HG03521 (cell line): ENCODE measurements around the gene SLA2.
"Not testable (repeated sequence)": the region's sequence is repeated elsewhere in the genome, so short reads cannot be mapped to it uniquely, and the experiment has no call there.

Experiments used
- ATAC-seq: cut with Tn5 transposase; IDR thresholded peaks from one replicate; pipeline ENCODE4 v1.9.1; 2021; ENCODE audit warnings: mild to moderate bottlenecking, moderate library complexity; ENCODE audit not compliant: unreplicated experiment

Gene SLA2

GRCh38 chr20:36646678-36647077 lies 682 bp upstream of the SLA2 start:
- ATAC-seq, result no peak

DNA sequence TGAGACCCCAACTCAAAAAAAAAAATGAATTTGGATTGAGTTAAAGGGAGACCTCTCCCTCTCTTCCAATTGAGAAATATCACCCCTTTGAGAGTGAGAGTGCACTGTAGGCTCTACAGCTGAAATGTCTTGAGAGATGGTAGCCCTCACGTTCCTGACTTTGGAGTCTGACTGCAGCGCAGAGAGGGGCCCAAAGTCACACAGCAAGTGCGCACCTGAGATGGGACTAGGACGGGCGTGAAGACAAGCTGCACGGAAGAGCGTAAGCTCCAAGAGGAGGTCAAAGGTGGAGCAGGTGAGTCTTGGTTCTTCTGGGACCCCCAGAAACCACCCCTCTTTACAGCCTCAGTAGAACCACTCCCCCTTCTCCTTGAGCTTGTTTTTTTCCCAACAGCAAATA lies 643 bp downstream of the SLA2 start:
- ATAC-seq, result no peak

DNA sequence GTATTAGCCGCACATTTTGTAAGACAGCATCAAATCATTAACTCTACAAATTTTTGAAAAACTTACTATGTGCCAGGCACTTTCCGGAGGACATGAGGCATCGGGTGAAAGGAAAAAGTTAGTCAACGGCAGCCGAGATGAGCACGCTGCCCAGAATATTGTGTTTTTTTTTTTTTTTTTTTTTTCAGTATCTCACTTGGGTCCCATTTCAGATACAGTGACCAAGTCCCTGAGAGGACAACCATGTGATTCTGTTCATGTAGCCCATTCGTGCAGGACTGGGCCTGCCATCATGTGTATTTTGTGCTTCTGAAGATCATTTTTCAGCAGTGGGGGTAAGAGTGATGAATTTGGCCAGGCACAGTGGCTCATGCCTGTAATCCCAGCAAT lies 1.3 kb downstream of the SLA2 start:
- ATAC-seq, result no peak

DNA sequence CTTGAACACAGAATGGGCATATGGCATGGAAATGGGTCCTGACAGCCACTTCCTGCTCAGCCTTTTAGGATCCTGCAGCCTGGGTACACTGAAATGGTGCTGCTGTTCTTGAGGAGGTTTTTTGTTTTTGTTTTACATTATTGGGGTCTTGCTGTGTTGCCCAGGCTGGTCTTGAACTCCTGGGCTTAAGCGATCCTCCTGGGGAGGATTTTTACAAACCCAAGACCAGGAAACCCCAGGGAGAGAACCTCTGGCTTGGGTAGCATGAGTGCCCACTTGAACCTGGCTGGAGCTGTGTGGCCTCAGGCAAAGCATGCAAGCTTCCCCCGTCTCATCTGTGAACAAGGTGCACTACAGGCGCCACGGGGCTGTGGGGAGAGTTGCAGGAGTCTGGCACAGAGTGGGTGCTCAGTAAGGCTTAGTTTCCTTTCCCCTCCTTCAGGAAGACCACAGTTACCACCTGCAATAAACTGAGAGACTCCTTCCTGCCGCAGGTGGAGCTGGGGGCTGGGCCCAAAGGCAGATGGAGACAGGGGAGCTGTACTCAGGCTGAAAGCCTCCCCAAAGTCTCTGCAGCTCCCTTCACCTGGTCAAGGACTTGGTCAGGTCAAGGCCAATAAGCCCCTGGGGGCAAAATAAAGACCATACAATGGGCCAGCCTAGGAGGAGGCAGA lies 1.8 kb downstream of the SLA2 start:
- no peak for ATAC-seq

GRCh38 chr20:36642136-36642535 lies 3.9 kb downstream of the SLA2 start:
- no peak for ATAC-seq

- ATAC-seq, result no peak
Observed at GRCh38 chr20:36641506-36641843, 4.5 kb downstream of the SLA2 start.

GRCh38 chr20:36638876-36639400 lies 7.1 kb downstream of the SLA2 start:
- not testable (repeated sequence) for ATAC-seq

- no peak for ATAC-seq
Observed at GRCh38 chr20:36634342-36634741, 11.7 kb downstream of the SLA2 start.

- ATAC-seq, result no peak
Observed at GRCh38 chr20:36633285-36633772, 12.7 kb downstream of the SLA2 start.

DNA sequence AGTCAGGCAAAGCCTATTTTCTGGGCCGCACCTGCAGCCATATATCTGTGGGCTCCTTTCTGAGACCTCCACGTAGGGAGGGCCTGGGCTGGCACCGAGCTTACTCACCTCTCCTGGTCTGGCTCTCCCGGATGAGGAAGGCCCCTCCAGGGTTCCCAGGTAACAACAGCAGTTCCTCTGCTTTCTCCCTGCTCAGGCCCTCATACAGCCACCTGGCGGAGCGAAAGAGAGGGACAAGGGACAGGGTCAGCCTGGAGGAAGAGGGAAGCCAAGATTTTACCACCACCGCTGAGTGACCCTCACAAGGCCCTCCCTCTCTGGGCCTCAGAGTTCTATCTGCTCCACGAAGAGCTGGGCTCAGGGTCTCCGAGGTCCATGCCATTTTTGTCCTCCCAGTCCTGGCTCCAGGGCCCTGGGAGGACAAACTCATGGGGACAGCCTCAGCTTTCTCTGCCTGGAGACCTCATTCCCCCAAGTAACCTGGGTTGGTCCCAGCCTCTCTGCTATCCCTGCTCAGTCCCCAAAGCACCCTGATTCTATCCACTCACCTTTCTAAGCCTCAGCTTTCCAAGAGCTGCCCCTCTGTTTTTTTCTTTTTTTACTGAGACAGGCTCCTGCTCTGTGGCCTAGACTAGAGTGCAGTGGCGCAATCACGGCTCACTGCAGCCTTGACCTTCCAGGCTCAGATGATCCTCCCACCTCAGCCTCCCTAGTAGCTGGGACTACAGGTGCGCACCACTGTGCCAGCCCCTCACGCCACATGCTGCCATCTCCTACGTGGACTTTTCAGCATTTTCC lies 13.3 kb downstream of the SLA2 start:
- no peak for ATAC-seq

- no peak for ATAC-seq
Observed at GRCh38 chr20:36632147-36632486, 13.9 kb downstream of the SLA2 start.

- ATAC-seq, result no peak
Observed at GRCh38 chr20:36631646-36632045, 14.3 kb downstream of the SLA2 start.

DNA sequence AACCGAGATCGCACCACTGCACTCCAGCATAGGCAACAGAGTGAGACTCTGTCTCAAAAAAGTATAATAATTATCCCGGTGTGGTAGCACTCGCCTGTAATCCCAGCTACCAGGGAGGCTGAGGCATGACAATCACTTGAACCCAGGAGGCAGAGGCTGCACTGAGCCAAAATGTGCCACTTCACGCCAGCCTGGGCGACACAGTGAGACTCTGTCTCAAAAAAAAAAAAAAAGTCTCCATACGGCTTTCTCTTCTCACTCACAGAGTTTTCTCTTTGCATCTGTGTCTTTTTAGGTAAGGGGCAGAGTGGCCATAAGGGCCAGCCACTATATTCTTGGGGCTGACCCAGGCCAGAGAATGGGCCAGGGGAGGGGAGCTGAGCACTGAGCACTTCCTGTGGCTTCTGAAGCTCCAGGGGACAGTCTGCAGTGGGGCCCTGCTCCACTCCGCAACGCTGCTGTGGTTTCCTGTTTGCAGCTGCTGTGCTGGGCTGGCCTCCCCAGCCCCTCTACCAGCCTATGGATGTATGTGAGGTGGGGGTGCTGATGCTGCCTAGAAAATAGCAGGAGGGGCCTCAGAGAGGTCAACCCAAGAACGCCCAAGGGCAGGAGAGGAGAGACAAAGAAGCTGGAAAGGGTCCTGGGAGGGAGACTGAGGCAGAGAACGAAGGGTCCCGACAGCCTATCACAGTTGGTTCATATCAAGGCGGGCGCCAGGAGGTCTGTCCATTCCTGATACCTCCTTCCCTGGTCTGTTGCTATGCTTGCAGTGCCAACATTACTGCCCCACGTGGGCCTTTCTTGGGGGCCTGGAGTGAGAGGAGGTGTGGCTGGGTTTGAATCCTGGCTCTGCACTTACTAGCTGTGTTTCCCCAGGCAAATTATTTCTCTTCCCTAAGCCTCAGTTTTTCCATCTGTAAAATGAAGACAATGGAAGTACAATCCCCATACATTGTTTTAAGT lies 16.0 kb downstream of the SLA2 start:
- ATAC-seq, result no peak

- ATAC-seq, result no peak
Observed at GRCh38 chr20:36628076-36628475, 17.9 kb downstream of the SLA2 start.

DNA sequence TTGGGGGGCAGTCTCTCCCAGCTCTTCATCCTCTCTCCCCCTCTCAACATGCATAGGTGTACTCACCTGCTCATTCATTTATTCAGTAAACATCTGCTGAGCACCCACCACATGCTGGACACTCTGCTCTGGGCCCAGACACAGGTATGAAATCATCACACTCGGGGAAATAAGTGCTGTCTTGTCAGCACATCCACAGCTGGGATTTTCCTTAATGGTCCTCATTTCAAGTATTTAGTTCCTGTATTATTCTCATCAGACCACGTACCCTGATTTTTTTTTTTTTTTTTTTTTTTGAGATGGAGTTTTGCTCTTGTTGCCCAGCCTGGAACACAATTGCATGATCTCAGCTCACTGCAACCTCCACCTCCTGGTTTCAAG lies 21.1 kb downstream of the SLA2 start:
- no peak for ATAC-seq

DNA sequence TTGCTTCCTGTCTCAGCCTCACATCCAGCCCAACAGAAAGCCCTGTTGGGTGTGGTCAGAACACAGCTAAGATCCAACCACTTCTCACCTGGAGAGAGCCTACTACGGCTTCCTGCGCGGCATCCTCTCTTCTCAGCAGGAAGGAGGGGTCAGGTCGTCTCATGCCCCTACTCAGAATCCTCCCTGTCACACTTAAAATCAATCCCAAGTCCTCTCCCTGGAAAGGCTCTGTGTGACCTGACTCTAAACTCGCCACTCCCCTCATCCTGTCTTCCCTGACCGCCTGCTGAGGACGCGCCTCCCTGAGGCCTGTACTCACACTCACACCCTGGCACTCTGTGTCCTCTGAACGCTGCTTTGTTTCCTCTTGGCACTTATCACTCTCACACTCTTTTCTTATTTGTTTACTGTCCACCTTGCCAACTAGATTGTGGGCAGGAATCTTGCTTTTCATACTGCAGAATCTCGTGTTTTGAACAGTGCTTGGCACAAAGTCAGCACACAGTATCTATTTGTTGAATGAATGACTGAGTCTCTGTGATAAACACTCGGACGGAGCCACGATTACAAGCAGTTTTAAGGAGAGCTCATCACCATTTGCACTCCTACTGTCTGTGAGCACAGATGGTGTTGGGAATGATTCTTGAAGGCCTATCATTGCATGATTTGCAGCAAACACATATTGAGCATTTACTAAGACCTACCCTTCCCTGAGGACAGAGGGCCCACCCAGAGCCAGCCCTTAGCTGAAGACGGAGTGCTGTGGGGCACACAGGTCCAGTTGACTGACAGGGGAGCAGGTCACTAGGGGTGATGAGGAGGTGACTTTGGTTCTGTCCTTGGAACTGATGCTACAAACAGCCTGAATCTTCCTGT lies 21.7 kb downstream of the SLA2 start:
- ATAC-seq, result no peak

DNA sequence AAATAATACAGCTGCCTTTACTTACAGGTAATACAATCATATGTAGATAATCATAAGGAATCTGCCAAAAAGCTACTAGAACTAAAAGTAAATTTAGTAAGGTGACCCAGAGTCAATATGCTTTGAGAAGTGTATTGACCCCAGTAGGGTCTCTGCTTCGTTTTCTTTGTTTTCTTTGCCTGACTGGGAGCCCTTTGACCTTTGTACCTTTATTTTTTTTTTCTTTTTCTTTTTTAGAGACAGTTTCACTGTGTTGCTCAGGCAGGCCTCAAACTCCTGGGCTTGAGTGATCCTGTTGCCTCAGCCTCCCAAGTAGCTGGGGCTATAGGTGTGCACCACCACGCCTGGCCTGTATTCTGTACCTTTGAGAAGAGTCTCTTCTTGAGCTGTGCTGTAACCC lies 22.6 kb downstream of the SLA2 start:
- ATAC-seq, result no peak

GRCh38 chr20:36620917-36621316 lies 25.1 kb downstream of the SLA2 start:
- no peak for ATAC-seq

DNA sequence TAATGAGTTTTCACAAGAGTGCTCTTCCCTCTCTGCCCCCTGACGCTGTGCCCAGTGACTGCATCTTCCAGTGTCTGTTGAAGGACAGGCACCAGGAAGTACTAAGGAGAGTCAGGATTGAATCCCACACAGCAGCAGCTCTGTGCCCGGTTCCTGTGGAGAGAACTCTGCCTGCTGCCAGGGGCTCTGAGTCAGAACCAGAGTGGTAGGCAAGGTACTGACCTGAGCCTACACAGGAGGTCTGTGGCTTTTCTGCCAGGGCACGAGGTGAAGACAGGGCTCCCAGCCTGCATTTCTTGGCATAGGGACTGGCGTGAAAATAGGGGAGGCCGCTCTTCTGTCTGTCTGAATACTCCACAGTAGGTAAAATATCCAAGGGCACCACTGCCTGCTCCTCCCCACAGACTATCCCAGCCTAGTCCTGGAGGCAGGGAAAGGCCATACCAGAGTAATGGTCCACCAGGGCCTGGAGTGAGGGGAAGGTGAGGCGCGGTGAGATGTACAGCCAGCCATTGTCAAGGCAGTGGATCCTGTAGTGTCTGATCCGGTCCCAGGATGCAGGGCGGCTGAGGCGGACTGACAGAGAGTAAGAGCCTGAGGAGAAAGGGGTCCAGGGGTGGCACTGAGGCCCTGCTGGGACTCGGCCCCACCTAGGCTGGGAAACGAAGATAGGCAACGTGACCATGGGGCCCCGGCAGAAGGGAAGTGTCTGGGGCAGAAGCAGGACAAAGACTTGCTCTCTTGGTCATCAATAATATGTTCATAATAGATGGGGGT lies 31.0 kb downstream of the SLA2 start:
- no peak for ATAC-seq

DNA sequence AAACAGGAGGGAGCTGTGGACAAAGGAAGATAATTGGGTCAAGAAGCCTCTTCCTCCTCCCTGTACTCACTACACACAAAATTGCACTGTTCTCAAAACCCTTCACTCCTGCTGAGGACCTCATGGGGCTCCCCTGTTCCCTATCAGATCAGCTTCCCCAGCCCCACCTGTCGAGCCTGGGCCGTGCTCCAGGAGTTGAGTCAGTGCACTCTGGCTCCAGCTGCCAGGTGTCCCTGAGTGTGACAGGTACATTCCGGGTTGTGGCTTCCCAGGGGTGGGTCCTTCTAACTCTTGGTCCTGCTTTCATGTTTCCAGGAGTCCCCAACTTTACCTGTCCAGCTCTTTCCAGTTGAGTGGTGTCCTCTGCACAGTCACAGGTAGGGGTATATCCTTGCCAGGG lies 32.0 kb downstream of the SLA2 start:
- no peak for ATAC-seq
